SK-N-MC (cell line): ENCODE measurements around the gene SMIM20.

Experiments used
- EZH2 ChIP-seq: fragments of 200-600 bp; sonication (generic); IDR thresholded peaks from one replicate; pipeline ENCODE4 v1.6.1; 2017; ENCODE audit warnings: antibody characterized with exemption
- POLR2AphosphoS5 ChIP-seq: IDR thresholded peaks from 2 replicates; pipeline ENCODE4 v1.6.1; 2012; ENCODE audit warnings: mild to moderate bottlenecking, low read depth, low read length, borderline replicate concordance

DNA sequence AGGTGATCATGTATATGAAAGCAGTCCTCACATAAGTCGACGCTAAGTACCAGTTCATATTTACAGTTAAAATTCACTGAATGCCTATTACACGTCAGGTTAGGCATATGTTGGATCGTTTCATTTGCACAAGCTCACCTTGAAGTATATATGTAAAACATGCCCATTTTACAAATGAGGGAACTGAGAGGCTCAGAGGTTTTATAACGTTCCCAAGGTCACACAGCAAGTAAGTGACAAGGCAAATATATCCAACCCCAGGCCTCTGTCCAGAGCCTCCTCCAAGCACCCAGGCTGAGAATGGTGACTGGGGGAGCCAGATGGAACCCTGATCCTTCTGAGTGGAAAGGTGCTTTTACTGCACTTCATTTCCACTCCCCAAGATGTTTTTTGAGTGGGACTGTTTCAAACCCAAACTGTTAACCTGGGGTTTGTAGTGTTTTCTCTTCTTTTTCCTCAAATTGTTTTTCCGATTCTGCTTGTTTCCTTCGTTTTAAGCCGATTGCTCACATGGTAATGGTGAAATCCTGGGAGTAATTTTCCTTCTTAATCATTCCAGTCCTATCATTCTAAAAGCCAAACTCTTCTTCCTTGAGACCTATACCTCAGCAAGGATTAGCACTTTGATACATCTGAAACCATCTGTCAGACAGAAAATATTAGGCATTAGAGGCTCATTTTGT lies 791 bp downstream of the SMIM20 start:
- TF ChIP-seq EZH2 (no peak), POLR2AphosphoS5 (no peak)
